Spleen (tissue), 7 donors: ENCODE measurements around the gene NECTIN1.

ENCODE experiments used
- POLR2AphosphoS5 ChIP-seq, 3 donors: sonication (generic); formaldehyde crosslinking; IDR thresholded peaks; one replicate each; pipeline ENCODE4 v1.5.1; 2017; ENCODE audit warnings: antibody characterized with exemption in 3 of 3
- TF ChIP-seq, protein P1 (sequence below), 11 experiments: fragments of 200-600 bp in 7 of 11; fragments of 450-650 bp in 4 of 11; sonication (generic) in 4 of 11; IDR thresholded peaks in 8 of 11; conservative IDR thresholded peaks in 3 of 11; 1 replicate in 7 of 11; 2 replicates in 4 of 11; pipeline versions ENCODE4 v1.4.0 to v1.8.0; 2016 to 2021; ENCODE audit warnings: antibody characterized with exemption in 11 of 11, inconsistent platforms in 4 of 11, mild to moderate bottlenecking in 1 of 11
- donor health status: DM: no; HTN: no; CAD: no; lungs with moderate emphysema.
- donor health status: DM: no; HTN: no; CAD: no.
- donor health status: DM: no; HTN: no; CAD: no.

DNA sequence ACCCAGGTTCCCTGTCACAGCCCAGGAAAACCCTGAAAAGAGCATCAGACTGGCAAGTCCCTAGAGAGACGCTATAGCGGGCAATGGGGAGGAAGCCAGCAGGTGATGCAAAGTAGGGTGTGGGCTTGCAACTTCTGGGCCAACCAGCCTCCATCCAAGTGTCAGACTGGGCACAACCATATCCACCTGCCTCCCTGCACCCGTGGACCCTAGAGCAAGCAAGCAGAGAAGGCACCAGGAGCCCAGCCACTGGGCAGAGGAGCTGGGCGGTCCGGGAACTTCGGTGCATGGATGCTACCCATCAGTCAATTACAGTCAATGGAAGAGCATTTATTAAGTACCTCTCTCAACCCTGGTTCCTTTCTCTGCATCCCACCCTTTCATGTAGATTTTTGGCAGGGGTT, 2.8 kb downstream of the NECTIN1 start:
- TF ChIP-seq, protein P1, sequence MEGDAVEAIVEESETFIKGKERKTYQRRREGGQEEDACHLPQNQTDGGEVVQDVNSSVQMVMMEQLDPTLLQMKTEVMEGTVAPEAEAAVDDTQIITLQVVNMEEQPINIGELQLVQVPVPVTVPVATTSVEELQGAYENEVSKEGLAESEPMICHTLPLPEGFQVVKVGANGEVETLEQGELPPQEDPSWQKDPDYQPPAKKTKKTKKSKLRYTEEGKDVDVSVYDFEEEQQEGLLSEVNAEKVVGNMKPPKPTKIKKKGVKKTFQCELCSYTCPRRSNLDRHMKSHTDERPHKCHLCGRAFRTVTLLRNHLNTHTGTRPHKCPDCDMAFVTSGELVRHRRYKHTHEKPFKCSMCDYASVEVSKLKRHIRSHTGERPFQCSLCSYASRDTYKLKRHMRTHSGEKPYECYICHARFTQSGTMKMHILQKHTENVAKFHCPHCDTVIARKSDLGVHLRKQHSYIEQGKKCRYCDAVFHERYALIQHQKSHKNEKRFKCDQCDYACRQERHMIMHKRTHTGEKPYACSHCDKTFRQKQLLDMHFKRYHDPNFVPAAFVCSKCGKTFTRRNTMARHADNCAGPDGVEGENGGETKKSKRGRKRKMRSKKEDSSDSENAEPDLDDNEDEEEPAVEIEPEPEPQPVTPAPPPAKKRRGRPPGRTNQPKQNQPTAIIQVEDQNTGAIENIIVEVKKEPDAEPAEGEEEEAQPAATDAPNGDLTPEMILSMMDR (IDR thresholded peaks at IDR 0.05 in 8 of 11, conservative IDR thresholded peaks at IDR 0.05 in 3 of 11) = no peak
- TF ChIP-seq POLR2AphosphoS5 (IDR thresholded peaks at IDR 0.05) = no peak
